ENCODE results near the gene CSF3. TPM values are rescaled to one million over a fixed set of nuclear protein-coding genes. Genes with fewer than 3 reads are reported as not detected.
A peak's percentile ranks its signal among the peaks of the same experiment; 100 is the strongest.

The CSF3 gene
- total and polyA plus RNA-seq, 2 of the 13 experiments (the other 11 are each of a cell fraction or from before 2014, with no cell fraction given), result 0.09 TPM; not detected in 1

DNA sequence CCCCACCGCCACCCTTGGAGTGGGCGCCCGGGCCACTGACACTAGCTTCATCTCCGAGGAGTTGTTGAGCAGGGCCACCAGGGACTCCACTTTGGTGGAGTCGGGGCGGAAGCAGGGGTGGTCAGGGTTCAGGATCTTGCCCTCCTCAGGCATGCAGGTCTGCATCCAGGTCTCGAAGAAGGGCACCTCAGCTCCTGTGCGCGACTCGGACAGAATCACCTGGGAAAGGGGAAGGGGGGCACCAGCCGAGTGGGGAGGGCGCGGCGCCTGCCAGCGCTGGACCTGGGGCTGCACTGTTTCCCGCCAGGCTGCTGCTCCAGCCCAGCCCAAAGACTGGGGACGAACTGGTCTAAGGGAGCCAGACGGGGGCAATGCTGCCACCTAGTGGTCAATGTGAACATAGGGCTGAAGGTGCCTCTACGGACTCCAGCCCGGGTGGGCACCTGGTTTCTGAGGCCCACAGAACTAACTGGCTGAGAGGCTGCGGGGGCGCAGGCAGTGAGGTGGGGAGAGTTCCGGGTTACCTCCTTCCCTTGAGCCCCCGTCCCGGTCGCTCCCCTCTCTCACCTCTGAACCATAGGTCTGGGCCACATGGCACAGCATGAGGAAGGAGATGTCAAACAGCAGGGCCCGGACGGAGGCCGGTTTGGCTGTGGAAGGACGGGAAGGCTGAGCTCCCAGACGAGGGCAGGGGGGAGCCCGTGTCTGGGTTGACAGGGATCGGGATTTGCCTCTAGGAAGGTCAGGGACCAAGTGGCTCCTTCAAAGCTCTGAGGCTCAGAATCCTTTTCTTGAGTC is 11.8 kb downstream of the CSF3 start (continued):
- TF ChIP-seq ZNF687 (CRISPR knock-in tag; IDR thresholded peaks at IDR 0.05) (peak; percentile 67), MTA1 (CRISPR knock-in tag; IDR thresholded peaks at IDR 0.05; ENCODE audit: borderline replicate concordance) (no peak), TCF12 (IDR thresholded peaks at IDR 0.05) (no peak), TCF12 (CRISPR knock-in tag; IDR thresholded peaks at IDR 0.05) (no peak), ZC3H13 (CRISPR knock-in tag; IDR thresholded peaks at IDR 0.05) (no peak), MAFG (CRISPR knock-in tag; IDR thresholded peaks at IDR 0.05) (no peak), GTF2F1 (IDR thresholded peaks at IDR 0.05; ENCODE audit: low read length) (no peak), FOXJ3 (CRISPR knock-in tag; IDR thresholded peaks at IDR 0.05; ENCODE audit: borderline replicate concordance) (no peak), ZNF558 (CRISPR knock-in tag; IDR thresholded peaks at IDR 0.05; ENCODE audit: borderline replicate concordance) (no peak), MXI1 (IDR thresholded peaks at IDR 0.05; ENCODE audit: borderline replicate concordance, low read depth, low read length) (no peak), GLI4 (CRISPR knock-in tag; IDR thresholded peaks at IDR 0.05; ENCODE audit: borderline replicate concordance) (no peak), ZBTB7A (CRISPR knock-in tag; IDR thresholded peaks at IDR 0.05) (no peak), KDM5A (IDR thresholded peaks at IDR 0.05; ENCODE audit: borderline replicate concordance, low read length) (no peak), TAF1 (CRISPR knock-in tag; IDR thresholded peaks at IDR 0.05) (no peak), ZNF235 (CRISPR knock-in tag; IDR thresholded peaks at IDR 0.05; ENCODE audit: borderline replicate concordance) (no peak), ZNF343 (CRISPR knock-in tag; IDR thresholded peaks at IDR 0.05) (no peak), HNRNPUL1 (IDR thresholded peaks at IDR 0.05; ENCODE audit: low read depth, low read length) (no peak), NCOR1 (IDR thresholded peaks at IDR 0.05; ENCODE audit: borderline replicate concordance, low read length) (no peak), AFF4 (CRISPR knock-in tag; IDR thresholded peaks at IDR 0.05) (no peak), ZNF383 (CRISPR knock-in tag; IDR thresholded peaks at IDR 0.05; ENCODE audit: borderline replicate concordance) (no peak), CHD2 (IDR thresholded peaks at IDR 0.05; ENCODE audit: low read depth, low read length) (no peak)
- TF ChIP-seq, protein P1, sequence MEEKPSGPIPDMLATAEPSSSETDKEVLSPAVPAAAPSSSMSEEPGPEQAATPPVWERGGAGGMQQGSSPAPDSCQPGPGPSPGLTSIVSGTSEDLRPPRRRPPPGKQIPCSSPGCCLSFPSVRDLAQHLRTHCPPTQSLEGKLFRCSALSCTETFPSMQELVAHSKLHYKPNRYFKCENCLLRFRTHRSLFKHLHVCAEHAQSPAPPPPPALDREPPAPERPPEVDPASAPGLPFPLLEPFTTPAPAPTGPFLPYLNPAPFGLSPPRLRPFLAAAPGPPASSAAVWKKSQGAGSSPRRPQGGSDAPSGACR (CRISPR knock-in tag; IDR thresholded peaks at IDR 0.05), result no peak

Measured in HepG2 (cell line).